ENCODE results near the gene GFAP. TPM values are rescaled to one million over a fixed set of nuclear protein-coding genes. Genes with fewer than 3 reads are reported as not detected.

The GFAP gene
- total and polyA plus RNA-seq, 11 donors = 0.94 to 12.4 (median 5.8) TPM

DNA sequence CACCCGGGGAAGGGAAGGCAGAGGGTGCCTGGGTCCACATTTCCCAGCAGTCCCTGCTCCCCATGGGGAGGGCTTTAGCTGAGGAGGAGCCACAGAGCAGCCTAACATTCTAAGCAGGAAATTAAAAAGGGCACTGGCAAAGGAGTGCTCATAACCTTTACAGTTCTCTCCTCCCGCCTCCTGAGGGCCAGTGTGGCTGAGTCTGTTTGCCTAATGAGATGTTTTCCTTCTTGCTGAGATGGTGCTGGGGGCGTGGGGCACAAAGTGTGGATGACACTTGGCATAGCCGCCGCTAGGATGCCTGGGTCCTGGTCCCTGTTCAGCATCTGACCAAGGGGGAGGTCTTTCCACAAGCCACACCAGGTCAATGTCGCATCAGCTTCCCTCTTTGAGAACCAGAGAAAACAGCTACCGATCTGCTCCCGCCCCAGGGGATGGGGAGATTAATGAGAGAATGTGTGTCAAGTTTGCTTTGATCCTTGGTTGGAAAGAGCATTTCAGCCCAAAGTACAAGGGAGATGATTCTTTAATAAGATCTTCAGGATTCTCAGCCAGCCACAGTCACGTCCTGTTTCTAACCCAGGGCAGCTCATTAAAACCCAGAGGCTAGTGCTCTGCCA, 26.5 kb upstream of the GFAP start:
- Histone ChIP-seq H3K4me3 (no peak overlapping the region), H3K4me1 (peaks cover 0 to 15% (median 1%) of the 10 kb centered on the region in 12 donors), H3K27me3 (no peaks in the 10 kb centered on the region), H3K9me3 (peaks cover 0 to 8% (median 0%) of the 10 kb centered on the region in 12 donors), H3K27ac (no peak overlapping the region), H3K36me3 (no peaks in the 10 kb centered on the region)
- TF ChIP-seq, protein P1, sequence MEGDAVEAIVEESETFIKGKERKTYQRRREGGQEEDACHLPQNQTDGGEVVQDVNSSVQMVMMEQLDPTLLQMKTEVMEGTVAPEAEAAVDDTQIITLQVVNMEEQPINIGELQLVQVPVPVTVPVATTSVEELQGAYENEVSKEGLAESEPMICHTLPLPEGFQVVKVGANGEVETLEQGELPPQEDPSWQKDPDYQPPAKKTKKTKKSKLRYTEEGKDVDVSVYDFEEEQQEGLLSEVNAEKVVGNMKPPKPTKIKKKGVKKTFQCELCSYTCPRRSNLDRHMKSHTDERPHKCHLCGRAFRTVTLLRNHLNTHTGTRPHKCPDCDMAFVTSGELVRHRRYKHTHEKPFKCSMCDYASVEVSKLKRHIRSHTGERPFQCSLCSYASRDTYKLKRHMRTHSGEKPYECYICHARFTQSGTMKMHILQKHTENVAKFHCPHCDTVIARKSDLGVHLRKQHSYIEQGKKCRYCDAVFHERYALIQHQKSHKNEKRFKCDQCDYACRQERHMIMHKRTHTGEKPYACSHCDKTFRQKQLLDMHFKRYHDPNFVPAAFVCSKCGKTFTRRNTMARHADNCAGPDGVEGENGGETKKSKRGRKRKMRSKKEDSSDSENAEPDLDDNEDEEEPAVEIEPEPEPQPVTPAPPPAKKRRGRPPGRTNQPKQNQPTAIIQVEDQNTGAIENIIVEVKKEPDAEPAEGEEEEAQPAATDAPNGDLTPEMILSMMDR (IDR thresholded peaks at IDR 0.05) = no peak
- no peak for TF ChIP-seq POLR2A (IDR thresholded peaks at IDR 0.05)
- 79 to 90% (median 88%) methylated on average over 9 of the region's 9 CpGs for WGBS, 4 donors
- no peak for DNase-seq
- intact Hi-C loops (cut with DNase I) = no loop called here
- peak in 1 of 4 donors; percentile 11 for ATAC-seq

DNA sequence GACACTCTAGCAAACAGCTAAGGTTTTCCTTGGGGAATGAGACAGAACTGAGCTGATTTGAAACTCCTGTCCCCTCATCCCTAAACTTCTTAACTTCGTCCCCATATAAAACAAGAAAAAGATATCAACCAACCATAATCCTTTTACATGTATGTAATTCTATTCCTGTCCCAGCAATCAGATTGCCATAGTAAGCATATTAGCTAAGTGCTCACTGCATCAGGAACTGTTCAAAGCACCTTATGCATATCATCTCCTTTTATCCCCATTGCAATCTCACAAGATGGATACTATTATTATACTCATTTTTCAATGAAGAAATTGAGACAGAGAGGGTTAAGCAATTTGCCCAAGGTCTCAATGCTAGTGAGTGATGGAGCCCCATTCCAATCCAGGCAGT, 25.5 kb upstream of the GFAP start:
- H3K9me3 ChIP-seq = peaks cover 0 to 8% (median 0%) of the 10 kb centered on the region in 12 donors
- H3K36me3 ChIP-seq = no peaks in the 10 kb centered on the region
- peak overlapping the region in 1 of 12 donors; percentile 34 for H3K27ac ChIP-seq
- peaks cover 0 to 15% (median 0%) of the 10 kb centered on the region in 12 donors for H3K4me1 ChIP-seq
- no peak overlapping the region for H3K4me3 ChIP-seq
- intact Hi-C loops (cut with DNase I) = no loop called here
- ATAC-seq (no peak), DNase-seq (no peak)
- H3K27me3 ChIP-seq = no peaks in the 10 kb centered on the region
- TF ChIP-seq, protein P1 (IDR thresholded peaks at IDR 0.05) = no peak
- no peak for TF ChIP-seq POLR2A (IDR thresholded peaks at IDR 0.05)
- 47 to 76% (median 61%) methylated on average over 1 of the region's 1 CpG for WGBS, 4 donors

DNA sequence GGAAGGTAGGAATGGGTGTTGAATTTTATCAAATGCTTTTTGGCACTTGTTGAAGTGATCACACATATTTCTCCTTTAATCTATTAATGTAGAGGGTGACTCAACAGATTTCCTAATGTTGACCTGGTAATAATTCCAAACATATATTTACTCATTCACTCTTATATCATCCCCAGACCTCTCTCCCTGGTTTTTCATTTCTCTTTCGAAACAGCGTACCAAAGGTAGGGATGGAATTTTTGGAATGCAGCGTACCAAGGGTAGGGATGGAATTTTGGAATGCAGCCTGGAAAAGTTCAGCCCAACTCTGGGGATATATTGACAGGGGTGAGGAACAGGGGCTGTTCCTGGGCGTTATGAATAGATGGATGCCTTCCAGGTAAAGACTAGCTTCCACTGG, 25.0 kb upstream of the GFAP start:
- Histone ChIP-seq H3K9me3 (peaks cover 0 to 8% (median 0%) of the 10 kb centered on the region in 12 donors), H3K27ac (peak overlapping the region in 1 of 12 donors; percentile 34), H3K4me1 (peaks cover 0 to 15% (median 0%) of the 10 kb centered on the region in 12 donors), H3K27me3 (no peaks in the 10 kb centered on the region), H3K4me3 (no peak overlapping the region), H3K36me3 (no peaks in the 10 kb centered on the region)
- no peak for DNase-seq
- ATAC-seq = no peak
- 45 to 55% (median 50%) methylated on average over 4 of the region's 4 CpGs for WGBS, 4 donors
- TF ChIP-seq, protein P1 (IDR thresholded peaks at IDR 0.05) = no peak
- no peak for TF ChIP-seq POLR2A (IDR thresholded peaks at IDR 0.05)
- intact Hi-C loops (cut with DNase I) = no loop called here

DNA sequence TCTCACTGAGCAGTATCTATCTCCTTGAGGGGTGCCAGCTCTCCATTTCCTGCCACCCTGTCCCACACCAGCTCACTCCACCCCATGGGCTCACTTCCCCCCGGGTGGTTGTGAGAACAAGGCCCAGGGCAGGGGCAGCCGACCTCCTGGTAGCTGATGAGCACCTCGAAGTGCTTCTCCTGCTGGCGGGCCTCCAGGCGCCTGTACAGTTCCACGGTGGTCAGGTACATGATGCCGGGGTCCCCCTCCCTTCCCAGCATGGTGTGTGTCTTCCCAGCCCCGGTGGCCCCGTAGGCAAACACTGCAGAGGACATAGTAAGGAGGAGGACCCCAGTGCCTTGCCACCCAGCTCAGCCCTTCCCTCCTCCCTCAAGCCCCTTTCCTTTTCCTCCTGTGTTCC, 19.8 kb upstream of the GFAP start:
- intact Hi-C loops (cut with DNase I) = no loop called here
- 90 to 97% (median 94%) methylated on average over 7 to 9 of the region's 9 CpGs for WGBS, 4 donors
- no peak for ATAC-seq
- no peak overlapping the region for H3K27ac ChIP-seq
- H3K9me3 ChIP-seq = peaks cover 0 to 8% (median 0%) of the 10 kb centered on the region in 12 donors
- H3K36me3 ChIP-seq = peaks cover 0 to 8% (median 0%) of the 10 kb centered on the region in 9 donors
- TF ChIP-seq POLR2A (IDR thresholded peaks at IDR 0.05) = no peak
- TF ChIP-seq, protein P1 (IDR thresholded peaks at IDR 0.05) = no peak
- no peak overlapping the region for H3K4me3 ChIP-seq
- no peaks in the 10 kb centered on the region for H3K27me3 ChIP-seq
- peaks cover 0 to 28% (median 3%) of the 10 kb centered on the region in 12 donors for H3K4me1 ChIP-seq
- DNase-seq = peak in 1 of 5 donors; percentile 51

Data from heart left ventricle (tissue), 16 donors.